Measurements from ENCODE around the gene HM13. TPM values are rescaled to one million over a fixed set of nuclear protein-coding genes. Genes with fewer than 3 reads are reported as not detected.
A peak's percentile ranks its signal among the peaks of the same experiment; 100 is the strongest.

HM13 gene
- total and polyA plus RNA-seq, 2 of the 13 experiments (the other 11 are each of a cell fraction or from before 2014, with no cell fraction given) = 118 to 243 TPM

DNA sequence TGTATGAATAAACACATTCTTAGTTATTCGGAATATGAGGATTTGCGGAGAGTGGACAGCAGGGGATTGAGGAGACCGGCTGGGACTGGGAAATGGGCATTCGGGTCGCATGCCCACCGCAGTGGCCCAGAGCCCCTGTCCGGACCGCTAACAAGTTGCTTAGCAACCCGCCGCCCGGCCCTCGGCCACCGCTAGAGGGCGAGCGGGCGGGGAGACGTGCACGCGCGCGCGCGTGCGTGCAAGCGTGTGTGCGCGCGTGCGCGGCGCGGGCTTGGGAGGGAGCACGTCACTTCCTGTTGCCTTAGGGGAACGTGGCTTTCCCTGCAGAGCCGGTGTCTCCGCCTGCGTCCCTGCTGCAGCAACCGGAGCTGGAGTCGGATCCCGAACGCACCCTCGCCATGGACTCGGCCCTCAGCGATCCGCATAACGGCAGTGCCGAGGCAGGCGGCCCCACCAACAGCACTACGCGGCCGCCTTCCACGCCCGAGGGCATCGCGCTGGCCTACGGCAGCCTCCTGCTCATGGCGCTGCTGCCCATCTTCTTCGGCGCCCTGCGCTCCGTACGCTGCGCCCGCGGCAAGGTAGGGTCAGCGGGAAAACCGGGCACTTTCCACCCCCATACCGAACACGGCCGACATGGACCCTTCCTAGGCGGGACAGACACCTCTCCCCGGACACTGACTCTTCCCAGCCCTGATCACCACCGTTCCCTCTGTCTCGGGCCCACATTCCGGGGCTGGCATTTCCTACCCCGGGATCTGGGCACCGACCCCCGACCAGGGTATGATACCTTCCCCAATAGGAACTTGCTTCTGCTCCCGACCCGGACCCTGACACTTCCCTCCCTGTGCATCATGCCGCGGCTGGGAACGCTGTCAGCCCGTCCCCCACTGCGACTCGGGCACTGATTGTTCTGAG is at the start of gene HM13 (continued):
- TF ChIP-seq, protein P1, sequence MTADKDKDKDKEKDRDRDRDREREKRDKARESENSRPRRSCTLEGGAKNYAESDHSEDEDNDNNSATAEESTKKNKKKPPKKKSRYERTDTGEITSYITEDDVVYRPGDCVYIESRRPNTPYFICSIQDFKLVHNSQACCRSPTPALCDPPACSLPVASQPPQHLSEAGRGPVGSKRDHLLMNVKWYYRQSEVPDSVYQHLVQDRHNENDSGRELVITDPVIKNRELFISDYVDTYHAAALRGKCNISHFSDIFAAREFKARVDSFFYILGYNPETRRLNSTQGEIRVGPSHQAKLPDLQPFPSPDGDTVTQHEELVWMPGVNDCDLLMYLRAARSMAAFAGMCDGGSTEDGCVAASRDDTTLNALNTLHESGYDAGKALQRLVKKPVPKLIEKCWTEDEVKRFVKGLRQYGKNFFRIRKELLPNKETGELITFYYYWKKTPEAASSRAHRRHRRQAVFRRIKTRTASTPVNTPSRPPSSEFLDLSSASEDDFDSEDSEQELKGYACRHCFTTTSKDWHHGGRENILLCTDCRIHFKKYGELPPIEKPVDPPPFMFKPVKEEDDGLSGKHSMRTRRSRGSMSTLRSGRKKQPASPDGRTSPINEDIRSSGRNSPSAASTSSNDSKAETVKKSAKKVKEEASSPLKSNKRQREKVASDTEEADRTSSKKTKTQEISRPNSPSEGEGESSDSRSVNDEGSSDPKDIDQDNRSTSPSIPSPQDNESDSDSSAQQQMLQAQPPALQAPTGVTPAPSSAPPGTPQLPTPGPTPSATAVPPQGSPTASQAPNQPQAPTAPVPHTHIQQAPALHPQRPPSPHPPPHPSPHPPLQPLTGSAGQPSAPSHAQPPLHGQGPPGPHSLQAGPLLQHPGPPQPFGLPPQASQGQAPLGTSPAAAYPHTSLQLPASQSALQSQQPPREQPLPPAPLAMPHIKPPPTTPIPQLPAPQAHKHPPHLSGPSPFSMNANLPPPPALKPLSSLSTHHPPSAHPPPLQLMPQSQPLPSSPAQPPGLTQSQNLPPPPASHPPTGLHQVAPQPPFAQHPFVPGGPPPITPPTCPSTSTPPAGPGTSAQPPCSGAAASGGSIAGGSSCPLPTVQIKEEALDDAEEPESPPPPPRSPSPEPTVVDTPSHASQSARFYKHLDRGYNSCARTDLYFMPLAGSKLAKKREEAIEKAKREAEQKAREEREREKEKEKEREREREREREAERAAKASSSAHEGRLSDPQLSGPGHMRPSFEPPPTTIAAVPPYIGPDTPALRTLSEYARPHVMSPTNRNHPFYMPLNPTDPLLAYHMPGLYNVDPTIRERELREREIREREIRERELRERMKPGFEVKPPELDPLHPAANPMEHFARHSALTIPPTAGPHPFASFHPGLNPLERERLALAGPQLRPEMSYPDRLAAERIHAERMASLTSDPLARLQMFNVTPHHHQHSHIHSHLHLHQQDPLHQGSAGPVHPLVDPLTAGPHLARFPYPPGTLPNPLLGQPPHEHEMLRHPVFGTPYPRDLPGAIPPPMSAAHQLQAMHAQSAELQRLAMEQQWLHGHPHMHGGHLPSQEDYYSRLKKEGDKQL (CRISPR knock-in tag; IDR thresholded peaks at IDR 0.05; ENCODE audit: low read depth) = peak; percentile 16; the same call in 1 of the 2 replicates
- TF ChIP-seq, protein P2, sequence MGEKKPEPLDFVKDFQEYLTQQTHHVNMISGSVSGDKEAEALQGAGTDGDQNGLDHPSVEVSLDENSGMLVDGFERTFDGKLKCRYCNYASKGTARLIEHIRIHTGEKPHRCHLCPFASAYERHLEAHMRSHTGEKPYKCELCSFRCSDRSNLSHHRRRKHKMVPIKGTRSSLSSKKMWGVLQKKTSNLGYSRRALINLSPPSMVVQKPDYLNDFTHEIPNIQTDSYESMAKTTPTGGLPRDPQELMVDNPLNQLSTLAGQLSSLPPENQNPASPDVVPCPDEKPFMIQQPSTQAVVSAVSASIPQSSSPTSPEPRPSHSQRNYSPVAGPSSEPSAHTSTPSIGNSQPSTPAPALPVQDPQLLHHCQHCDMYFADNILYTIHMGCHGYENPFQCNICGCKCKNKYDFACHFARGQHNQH (CRISPR knock-in tag; IDR thresholded peaks at IDR 0.05) = peak; percentile 81
- TF ChIP-seq FOXA1 (IDR thresholded peaks at IDR 0.05) = no peak
- peak; percentile 90 for TF ChIP-seq FOXA1 (CRISPR knock-in tag; IDR thresholded peaks at IDR 0.05)
- TF ChIP-seq ZNF713 (CRISPR knock-in tag; IDR thresholded peaks at IDR 0.05) = no peak
- TF ChIP-seq KMT2A (CRISPR knock-in tag; IDR thresholded peaks at IDR 0.05) = peak; percentile 89
- TF ChIP-seq ZNF441 (CRISPR knock-in tag; IDR thresholded peaks at IDR 0.05; ENCODE audit: borderline replicate concordance) = peak; percentile 70; the same call in 1 of the 2 replicates
- peak; percentile 49 for TF ChIP-seq ONECUT2 (CRISPR knock-in tag; IDR thresholded peaks at IDR 0.05)
- TF ChIP-seq, protein P3, sequence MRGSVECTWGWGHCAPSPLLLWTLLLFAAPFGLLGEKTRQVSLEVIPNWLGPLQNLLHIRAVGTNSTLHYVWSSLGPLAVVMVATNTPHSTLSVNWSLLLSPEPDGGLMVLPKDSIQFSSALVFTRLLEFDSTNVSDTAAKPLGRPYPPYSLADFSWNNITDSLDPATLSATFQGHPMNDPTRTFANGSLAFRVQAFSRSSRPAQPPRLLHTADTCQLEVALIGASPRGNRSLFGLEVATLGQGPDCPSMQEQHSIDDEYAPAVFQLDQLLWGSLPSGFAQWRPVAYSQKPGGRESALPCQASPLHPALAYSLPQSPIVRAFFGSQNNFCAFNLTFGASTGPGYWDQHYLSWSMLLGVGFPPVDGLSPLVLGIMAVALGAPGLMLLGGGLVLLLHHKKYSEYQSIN (CRISPR knock-in tag; IDR thresholded peaks at IDR 0.05; ENCODE audit: borderline replicate concordance) = no peak
- TF ChIP-seq, protein P4, sequence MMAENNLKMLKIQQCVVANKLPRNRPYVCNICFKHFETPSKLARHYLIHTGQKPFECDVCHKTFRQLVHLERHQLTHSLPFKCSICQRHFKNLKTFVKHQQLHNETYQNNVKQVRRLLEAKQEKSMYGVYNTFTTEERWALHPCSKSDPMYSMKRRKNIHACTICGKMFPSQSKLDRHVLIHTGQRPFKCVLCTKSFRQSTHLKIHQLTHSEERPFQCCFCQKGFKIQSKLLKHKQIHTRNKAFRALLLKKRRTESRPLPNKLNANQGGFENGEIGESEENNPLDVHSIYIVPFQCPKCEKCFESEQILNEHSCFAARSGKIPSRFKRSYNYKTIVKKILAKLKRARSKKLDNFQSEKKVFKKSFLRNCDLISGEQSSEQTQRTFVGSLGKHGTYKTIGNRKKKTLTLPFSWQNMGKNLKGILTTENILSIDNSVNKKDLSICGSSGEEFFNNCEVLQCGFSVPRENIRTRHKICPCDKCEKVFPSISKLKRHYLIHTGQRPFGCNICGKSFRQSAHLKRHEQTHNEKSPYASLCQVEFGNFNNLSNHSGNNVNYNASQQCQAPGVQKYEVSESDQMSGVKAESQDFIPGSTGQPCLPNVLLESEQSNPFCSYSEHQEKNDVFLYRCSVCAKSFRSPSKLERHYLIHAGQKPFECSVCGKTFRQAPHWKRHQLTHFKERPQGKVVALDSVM (CRISPR knock-in tag; IDR thresholded peaks at IDR 0.05) = peak; percentile 75
- TF ChIP-seq POLR2AphosphoS2 (IDR thresholded peaks at IDR 0.05; ENCODE audit: low read depth, low read length) = no peak
- TF ChIP-seq, protein P5, sequence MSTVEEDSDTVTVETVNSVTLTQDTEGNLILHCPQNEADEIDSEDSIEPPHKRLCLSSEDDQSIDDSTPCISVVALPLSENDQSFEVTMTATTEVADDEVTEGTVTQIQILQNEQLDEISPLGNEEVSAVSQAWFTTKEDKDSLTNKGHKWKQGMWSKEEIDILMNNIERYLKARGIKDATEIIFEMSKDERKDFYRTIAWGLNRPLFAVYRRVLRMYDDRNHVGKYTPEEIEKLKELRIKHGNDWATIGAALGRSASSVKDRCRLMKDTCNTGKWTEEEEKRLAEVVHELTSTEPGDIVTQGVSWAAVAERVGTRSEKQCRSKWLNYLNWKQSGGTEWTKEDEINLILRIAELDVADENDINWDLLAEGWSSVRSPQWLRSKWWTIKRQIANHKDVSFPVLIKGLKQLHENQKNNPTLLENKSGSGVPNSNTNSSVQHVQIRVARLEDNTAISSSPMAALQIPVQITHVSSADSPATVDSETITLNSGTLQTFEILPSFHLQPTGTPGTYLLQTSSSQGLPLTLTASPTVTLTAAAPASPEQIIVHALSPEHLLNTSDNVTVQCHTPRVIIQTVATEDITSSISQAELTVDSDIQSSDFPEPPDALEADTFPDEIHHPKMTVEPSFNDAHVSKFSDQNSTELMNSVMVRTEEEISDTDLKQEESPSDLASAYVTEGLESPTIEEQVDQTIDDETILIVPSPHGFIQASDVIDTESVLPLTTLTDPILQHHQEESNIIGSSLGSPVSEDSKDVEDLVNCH (CRISPR knock-in tag; IDR thresholded peaks at IDR 0.05) = no peak
- TF ChIP-seq HNF4G (IDR thresholded peaks at IDR 0.05; ENCODE audit: borderline replicate concordance, low read depth, low read length) = no peak
- TF ChIP-seq HNF4G (CRISPR knock-in tag; IDR thresholded peaks at IDR 0.05; ENCODE audit: borderline replicate concordance, low read depth) = peak; percentile 79
- no peak for TF ChIP-seq ZNF326 (CRISPR knock-in tag; IDR thresholded peaks at IDR 0.05; ENCODE audit: borderline replicate concordance)
- TF ChIP-seq SP140L (CRISPR knock-in tag; IDR thresholded peaks at IDR 0.05; ENCODE audit: borderline replicate concordance) = peak; percentile 14; the same call in 1 of the 2 replicates

All from HepG2 (cell line).